Right lobe of liver (tissue), 6 donors: ENCODE measurements around the gene HSPA9. TPM values are rescaled to one million over a fixed set of nuclear protein-coding genes. Genes with fewer than 3 reads are reported as not detected.

Experiments used
- ATAC-seq, 4 donors: fragments of 200-7000 bp; cut with Tn5 transposase; one replicate each; pipeline ENCODE4 v1.9.1; 2020; ENCODE audit warnings: mild to moderate bottlenecking in 4 of 4, moderate library complexity in 4 of 4
- DNase-seq, 3 donors: peaks; one replicate each; pipeline ENCODE4 v3.0.0-alpha.2; 2020
- H3K27ac ChIP-seq, 3 donors: fragments of 200-600 bp; one replicate each; pipeline ENCODE4 v1.8.0; 2022
- H3K27me3 ChIP-seq, 2 donors: fragments of 200-600 bp; one replicate each; pipeline ENCODE4 v1.8.0; 2022
- H3K36me3 ChIP-seq, 4 donors: fragments of 200-600 bp; sonication (generic) in 1 of 4; one replicate each; pipeline versions ENCODE4 v1.5.1 to v1.8.0; 2017 to 2022; ENCODE audit warnings: control low read depth in 1 of 4
- H3K4me1 ChIP-seq, 4 donors: fragments of 200-600 bp; sonication (generic) in 1 of 4; one replicate each; pipeline versions ENCODE4 v1.5.1 to v1.8.0; 2017 to 2022; ENCODE audit warnings: control low read depth in 1 of 4
- H3K4me3 ChIP-seq, 3 donors: fragments of 200-600 bp; one replicate each; pipeline ENCODE4 v1.8.0; 2022
- H3K9me3 ChIP-seq, 4 donors: fragments of 200-600 bp; sonication (generic) in 1 of 4; one replicate each; pipeline versions ENCODE4 v1.5.1 to v1.8.0; 2017 to 2022; ENCODE audit warnings: control low read depth in 1 of 4
- CTCF ChIP-seq, 4 donors: fragments of 200-600 bp in 3 of 4; fragments of 450-650 bp in 1 of 4; IDR thresholded peaks; one replicate each; pipeline versions ENCODE4 v1.5.1 to v1.8.0; 2016 to 2022; ENCODE audit warnings: antibody characterized with exemption in 4 of 4, mild to moderate bottlenecking in 2 of 4
- POLR2A ChIP-seq: fragments of 450-650 bp; IDR thresholded peaks from one replicate; pipeline ENCODE4 v1.6.1; 2017; ENCODE audit warnings: antibody characterized with exemption, mild to moderate bottlenecking
- WGBS: methylation state at CpG from one replicate; pipeline ENCODE4 v1.1.6; 2018; ENCODE audit warnings: low coverage, low lambda C conversion rate; ENCODE audit not compliant: insufficient coverage; ENCODE audit errors: missing lambda C conversion rate; 5-methylcytosine and 5-hydroxymethylcytosine counted together
- intact Hi-C, 2 donors: fragments of 100-400 bp; cut with DNase I; formaldehyde crosslinking; loops; one replicate each; pipeline versions ENCODE4 v1.11.2 to v1.14.1; 2022
- small RNA-seq, 2 experiments: library from RNA; depleted of rRNA; stranded (forward); fragments of <200 nt; gene quantifications; one replicate each; pipeline ENCODE3, GENCODE V24; 2016
- total RNA-seq, 6 experiments: library from RNA; depleted of rRNA in 2 of 6; stranded (reverse); fragments of >200 nt in 2 of 6; fragmentation: NEBNext Ultra II Directional in 3 of 6; extraction: Animal tissue kit (Norgen Biotek cat#: 25700) in 3 of 6; gene quantifications; one replicate each; pipeline versions ENCODE4 v1.1.0 to v1.2.4, GENCODE V29; 2016 to 2023
- donor health status: DM: no; HTN: yes; CAD: no.
- donor health status: DM: no; HTN: no; CAD: no.
- donor health status: DM: no; HTN: no; CAD: no.
- donor health status: DM: no; HTN: yes; CAD: no.
- donor health status: DM: no; HTN: yes; CAD: no.

The HSPA9 gene
- total RNA-seq, 6 experiments from 2014 or later = 198 to 459 (median 229) TPM

GRCh38 chr5:138506370-138507306 lies 68.6 kb downstream of the HSPA9 start:
- Histone ChIP-seq H3K27me3 (no peaks in the 10 kb centered on the region), H3K4me1 (peaks cover 0 to 45% (median 17%) of the 10 kb centered on the region in 4 donors), H3K27ac (peak overlapping the region in 2 of 3 donors; percentile 60 to 79), H3K36me3 (peaks cover 0 to 25% (median 4%) of the 10 kb centered on the region in 4 donors), H3K9me3 (no peaks in the 10 kb centered on the region), H3K4me3 (no peak overlapping the region)
- peak; percentile 53 to 72 (median 58) for ATAC-seq
- peak in 2 of 3 donors; percentile 62 to 64 for DNase-seq
- intact Hi-C loops = no loop called here
- 42% methylated on average over 10 of the region's 10 CpGs for WGBS
- no peak for TF ChIP-seq CTCF (IDR thresholded peaks at IDR 0.05)
- TF ChIP-seq POLR2A = peak; percentile 15

GRCh38 chr5:138504799-138505198 lies 70.4 kb downstream of the HSPA9 start:
- no peak for TF ChIP-seq CTCF (IDR thresholded peaks at IDR 0.05)
- no peak for TF ChIP-seq POLR2A
- ATAC-seq = peak; percentile 30 to 52 (median 38)
- 38% methylated on average over 3 of the region's 4 CpGs for WGBS

More at GRCh38 chr5:138504799-138505198, 70.4 kb downstream of the HSPA9 start:
- Histone ChIP-seq H3K4me1 (peaks cover 0 to 45% (median 17%) of the 10 kb centered on the region in 4 donors), H3K9me3 (no peaks in the 10 kb centered on the region), H3K4me3 (no peak overlapping the region), H3K36me3 (peaks cover 0 to 15% (median 4%) of the 10 kb centered on the region in 4 donors), H3K27me3 (no peaks in the 10 kb centered on the region), H3K27ac (peak overlapping the region in 1 of 3 donors; percentile 79)
- DNase-seq = peak in 2 of 3 donors; percentile 33 to 71
- intact Hi-C loops = loop anchor here (5.0 kb wide), 2 partner anchors 37 to 52 kb away; partner anchors contain the start of gene EGR1 (in 1 of the 2)

Small RNA genes lying within 50 kb of the gene (small RNA-seq; reads per million reads assigned to genes)
- gene RF00154 (420 to 461 reads per million in 2 experiments), gene RF01210 (0 reads per million in 2 experiments), gene SNORD63 (759 to 837 reads per million in 2 experiments)

Other genes with a start within 250 kb of the HSPA9 start
- under 1 TPM in 3 of 6 experiments, not detected in 3; 0.18 to 0.43 (median 0.24) TPM for gene CDC25C, start 243.6 kb downstream of the HSPA9 start, total RNA-seq
- gene FAM53C, start 237.1 kb downstream of the HSPA9 start, total RNA-seq = 10 to 100 TPM in 2 of 6 experiments, 1 to 10 TPM in 4; 7.2 to 15.8 (median 8.7) TPM
- gene KDM3B, start 222.7 kb downstream of the HSPA9 start, total RNA-seq = 10 to 100 TPM; 13.7 to 19.7 (median 18.3) TPM
- gene REEP2, start 136.3 kb downstream of the HSPA9 start, total RNA-seq = not detected
- 10 to 100 TPM in 5 of 6 experiments, 1 to 10 TPM in 1; 6.6 to 72.9 (median 16.6) TPM for gene EGR1, start 109.9 kb downstream of the HSPA9 start, total RNA-seq
- 10 to 100 TPM; 29.5 to 52.1 (median 39.4) TPM for gene ETF1, start 32.2 kb downstream of the HSPA9 start, total RNA-seq
- 100 to 1,000 TPM; 101 to 192 (median 123) TPM for gene CTNNA1, start 178.0 kb upstream of the HSPA9 start, total RNA-seq